Heart left ventricle (tissue), 16 donors: Measurements from ENCODE around the gene ARHGAP44. TPM values are rescaled to one million over a fixed set of nuclear protein-coding genes. Genes with fewer than 3 reads are reported as not detected.
A peak's percentile ranks its signal among the peaks of the same experiment; 100 is the strongest.

Source experiments
- ATAC-seq, 4 donors: fragments of 200-7000 bp; cut with Tn5 transposase; one replicate each; pipeline ENCODE4 v1.9.1; 2020 to 2022; ENCODE audit warnings: moderate library complexity in 4 of 4, mild to moderate bottlenecking in 3 of 4, moderate number of reproducible peaks in 1 of 4
- DNase-seq, 5 donors: peaks; one replicate each; pipeline ENCODE4 v3.0.0-alpha.2; 2020
- H3K27ac ChIP-seq, 12 donors: fragments of 200-600 bp; sonication (generic) in 4 of 12; one replicate each; pipeline versions ENCODE4 v1.5.0 to v1.8.0; 2016 to 2022; ENCODE audit warnings: mild to moderate bottlenecking in 2 of 12
- H3K27me3 ChIP-seq, 9 donors: fragments of 200-600 bp; sonication (generic) in 2 of 9; one replicate each; pipeline versions ENCODE4 v1.5.1 to v1.8.0; 2016 to 2022; ENCODE audit warnings: mild to moderate bottlenecking in 3 of 9
- H3K36me3 ChIP-seq, 9 donors: fragments of 200-600 bp; sonication (generic) in 2 of 9; one replicate each; pipeline versions ENCODE4 v1.5.0 to v1.8.0; 2018 to 2022; ENCODE audit warnings: mild to moderate bottlenecking in 2 of 9
- H3K4me1 ChIP-seq, 12 donors: fragments of 200-600 bp; sonication (generic) in 4 of 12; one replicate each; pipeline versions ENCODE4 v1.5.0 to v1.8.0; 2016 to 2022; ENCODE audit warnings: mild to moderate bottlenecking in 3 of 12
- H3K4me3 ChIP-seq, 12 donors: fragments of 200-600 bp; sonication (generic) in 4 of 12; one replicate each; pipeline versions ENCODE4 v1.5.0 to v1.8.0; 2017 to 2022; ENCODE audit warnings: mild to moderate bottlenecking in 9 of 12, moderate library complexity in 4 of 12
- H3K9me3 ChIP-seq, 12 donors: fragments of 200-600 bp; sonication (generic) in 4 of 12; one replicate each; pipeline versions ENCODE4 v1.5.0 to v1.8.0; 2016 to 2022; ENCODE audit warnings: mild to moderate bottlenecking in 1 of 12
- POLR2A ChIP-seq, 2 donors: fragments of 450-650 bp; IDR thresholded peaks; one replicate each; pipeline ENCODE4 v1.6.1; 2017; ENCODE audit warnings: antibody characterized with exemption in 2 of 2, mild to moderate bottlenecking in 2 of 2, moderate library complexity in 2 of 2
- WGBS, 4 donors: extraction: QIAGEN DNeasy Blood & Tissue Kit in 2 of 4; methylation state at CpG; one replicate each; pipeline versions ENCODE4 v1.1.5 to v1.1.7; 2013 to 2018; 5-methylcytosine and 5-hydroxymethylcytosine counted together
- intact Hi-C, 10 donors: fragments of 100-400 bp; cut with DNase I; formaldehyde crosslinking; loops; one replicate each; pipeline versions ENCODE4 v1.11.1 to v1.14.2; 2022
- polyA plus RNA-seq, 2 donors: library from polyadenylated mRNA; stranded (reverse); fragments of 200-250 nt; gene quantifications; one replicate each; pipeline ENCODE4 v1.2.3, GENCODE V29; 2013
- total RNA-seq, 9 donors: library from RNA; depleted of rRNA in 2 of 9; stranded (reverse); fragments of >200 nt in 2 of 9; fragmentation: NEBNext Ultra II Directional in 3 of 9; extraction: Animal tissue kit (Norgen Biotek cat#: 25700) in 3 of 9; gene quantifications; one replicate each; pipeline versions ENCODE4 v1.1.0 to v1.2.4, GENCODE V29; 2016 to 2023
- TF ChIP-seq, protein P1 (sequence below), 12 donors: fragments of 200-600 bp; sonication (generic) in 4 of 12; IDR thresholded peaks; one replicate each; pipeline versions ENCODE4 v1.5.0 to v1.8.0; 2018 to 2022; ENCODE audit warnings: antibody characterized with exemption in 12 of 12, mild to moderate bottlenecking in 5 of 12
- donor health status: ischemic (EF 13 %, LVEDD 7.1; RV severe dilation, severe dysfunction).
- donor health status: healthy with polysubstance abuse.
- donor health status: DM: no; HTN: yes; CAD: no.
- donor health status: DM: no; HTN: no; CAD: no.
- donor health status: ischemic (EF 25% LVEDD 6.9; RV normal size, moderate dysfunction).
- donor health status: ischemic (EF 25% LVEDD 5.7; RV mildly dilated, moderate dysfunction).
- donor health status: healthy.
- donor health status: DM: yes; HTN: yes; CAD: no.
- donor health status: ischemic (EF 35%, LVEDD 5.7; RV mildly dilated, moderate dysfunction).
- donor health status: nonischemic (EF 11% LVEDD 7.7; RV severe dilation, severe dysfunction).
- donor health status: DM: yes; HTN: yes; CAD: no.
- donor health status: PGD.
- donor health status: ischemic (EF 29% LVEDD 5.4; RV normal size, mild dysfunction).
- donor health status: nonischemic (EF 23%, LVEDD 6.1; RV moderate dilation, normal function).

Gene ARHGAP44
- total and polyA plus RNA-seq, 11 donors = 4.3 to 15.7 (median 8.6) TPM

DNA sequence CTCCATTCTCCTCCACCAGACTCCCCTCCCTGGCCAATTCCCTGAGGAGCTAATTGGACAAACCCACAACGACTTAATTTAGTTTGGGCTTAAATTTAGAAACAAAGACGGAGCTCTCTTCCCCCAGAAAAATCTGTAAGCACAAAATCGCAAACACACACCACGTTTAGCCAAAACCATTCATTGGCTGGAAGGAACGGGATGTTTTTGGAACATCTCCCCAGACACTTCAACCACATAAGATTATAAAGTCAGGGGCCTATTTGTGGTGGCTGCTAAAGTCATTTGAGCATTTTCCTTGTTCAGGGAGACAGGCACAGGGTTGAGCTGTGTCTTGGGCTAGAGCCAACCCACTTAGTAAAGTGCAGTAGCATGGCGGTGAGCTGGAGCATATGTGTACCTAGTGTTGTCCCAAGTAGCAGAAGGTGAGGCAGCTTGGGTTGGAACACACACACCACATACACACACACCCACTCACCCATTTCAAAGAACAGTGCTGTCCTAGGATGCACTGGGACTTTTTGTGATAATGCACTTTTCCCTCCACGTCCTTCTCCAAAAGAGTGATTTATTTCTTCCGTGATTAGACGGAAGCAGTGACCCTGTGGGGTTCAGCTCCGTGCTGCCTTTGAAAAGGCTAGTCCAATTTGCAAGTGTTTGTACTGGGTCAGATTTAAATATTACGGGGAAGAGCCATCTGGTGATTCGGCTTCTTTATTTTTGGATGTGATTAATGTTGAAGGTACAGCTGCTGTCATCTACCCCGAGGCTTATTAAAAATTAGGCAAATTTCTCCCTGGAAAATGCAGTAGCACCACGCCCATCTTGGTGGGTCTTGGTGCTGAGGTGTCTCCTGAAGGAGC is 196.4 kb downstream of the ARHGAP44 start:
- Histone ChIP-seq H3K4me3 (peak overlapping the region in 2 of 12 donors; percentile 0 to 12), H3K4me1 (peaks cover 4 to 38% (median 18%) of the 10 kb centered on the region in 12 donors), H3K27ac (peak overlapping the region; percentile 18 to 74 (median 67)), H3K36me3 (peaks cover 0 to 7% (median 3%) of the 10 kb centered on the region in 9 donors), H3K27me3 (no peaks in the 10 kb centered on the region), H3K9me3 (no peaks in the 10 kb centered on the region)
- no peak for TF ChIP-seq POLR2A (IDR thresholded peaks at IDR 0.05)
- TF ChIP-seq, protein P1, sequence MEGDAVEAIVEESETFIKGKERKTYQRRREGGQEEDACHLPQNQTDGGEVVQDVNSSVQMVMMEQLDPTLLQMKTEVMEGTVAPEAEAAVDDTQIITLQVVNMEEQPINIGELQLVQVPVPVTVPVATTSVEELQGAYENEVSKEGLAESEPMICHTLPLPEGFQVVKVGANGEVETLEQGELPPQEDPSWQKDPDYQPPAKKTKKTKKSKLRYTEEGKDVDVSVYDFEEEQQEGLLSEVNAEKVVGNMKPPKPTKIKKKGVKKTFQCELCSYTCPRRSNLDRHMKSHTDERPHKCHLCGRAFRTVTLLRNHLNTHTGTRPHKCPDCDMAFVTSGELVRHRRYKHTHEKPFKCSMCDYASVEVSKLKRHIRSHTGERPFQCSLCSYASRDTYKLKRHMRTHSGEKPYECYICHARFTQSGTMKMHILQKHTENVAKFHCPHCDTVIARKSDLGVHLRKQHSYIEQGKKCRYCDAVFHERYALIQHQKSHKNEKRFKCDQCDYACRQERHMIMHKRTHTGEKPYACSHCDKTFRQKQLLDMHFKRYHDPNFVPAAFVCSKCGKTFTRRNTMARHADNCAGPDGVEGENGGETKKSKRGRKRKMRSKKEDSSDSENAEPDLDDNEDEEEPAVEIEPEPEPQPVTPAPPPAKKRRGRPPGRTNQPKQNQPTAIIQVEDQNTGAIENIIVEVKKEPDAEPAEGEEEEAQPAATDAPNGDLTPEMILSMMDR (IDR thresholded peaks at IDR 0.05) = no peak
- ATAC-seq (peak; percentile 58 to 63 (median 62)), DNase-seq (peak in 4 of 5 donors; percentile 50 to 66 (median 56))
- WGBS, 4 donors = 30 to 38% (median 34%) methylated on average over 14 of the region's 14 CpGs
- intact Hi-C loops = loop anchor here in 2 of 10 donors (10.0 kb wide), 3 partner anchors 211 to 321 kb away; partner anchors contain the start of gene MYOCD (in 1 of the 2)

DNA sequence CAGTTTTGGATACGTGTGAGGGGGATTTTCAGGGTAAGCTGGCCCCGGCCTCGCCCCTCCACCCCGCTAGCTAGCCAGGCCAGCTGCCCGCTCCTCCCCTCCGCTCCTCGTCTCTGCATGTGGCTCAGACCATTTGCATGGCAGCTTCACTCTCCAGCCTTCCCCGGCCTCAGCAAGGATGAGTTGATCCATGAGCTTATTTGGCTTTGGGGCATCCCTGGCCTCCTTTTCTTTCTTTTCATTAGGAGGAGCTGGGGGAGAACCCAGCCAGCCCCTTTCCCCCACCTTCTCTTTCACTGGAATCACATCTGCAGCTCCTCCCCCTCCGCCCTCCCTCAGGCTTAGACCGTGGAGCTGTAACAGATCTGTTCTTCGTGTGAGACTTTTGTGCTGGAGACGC is 197.8 kb downstream of the ARHGAP44 start:
- TF ChIP-seq, protein P1 (IDR thresholded peaks at IDR 0.05) = no peak
- no peak for TF ChIP-seq POLR2A (IDR thresholded peaks at IDR 0.05)
- ATAC-seq (no peak), DNase-seq (no peak)
- no peaks in the 10 kb centered on the region for H3K27me3 ChIP-seq
- no peak overlapping the region for H3K27ac ChIP-seq
- intact Hi-C loops = loop anchor here in 2 of 10 donors (10.0 kb wide), 3 partner anchors 212 to 322 kb away; partner anchors contain the start of gene MYOCD (in 1 of the 2)
- H3K4me1 ChIP-seq = peaks cover 4 to 39% (median 18%) of the 10 kb centered on the region in 12 donors
- 69 to 82% (median 78%) methylated on average over 12 of the region's 12 CpGs for WGBS, 4 donors
- peaks cover 0 to 21% (median 17%) of the 10 kb centered on the region in 9 donors for H3K36me3 ChIP-seq
- no peaks in the 10 kb centered on the region for H3K9me3 ChIP-seq
- no peak overlapping the region for H3K4me3 ChIP-seq

DNA sequence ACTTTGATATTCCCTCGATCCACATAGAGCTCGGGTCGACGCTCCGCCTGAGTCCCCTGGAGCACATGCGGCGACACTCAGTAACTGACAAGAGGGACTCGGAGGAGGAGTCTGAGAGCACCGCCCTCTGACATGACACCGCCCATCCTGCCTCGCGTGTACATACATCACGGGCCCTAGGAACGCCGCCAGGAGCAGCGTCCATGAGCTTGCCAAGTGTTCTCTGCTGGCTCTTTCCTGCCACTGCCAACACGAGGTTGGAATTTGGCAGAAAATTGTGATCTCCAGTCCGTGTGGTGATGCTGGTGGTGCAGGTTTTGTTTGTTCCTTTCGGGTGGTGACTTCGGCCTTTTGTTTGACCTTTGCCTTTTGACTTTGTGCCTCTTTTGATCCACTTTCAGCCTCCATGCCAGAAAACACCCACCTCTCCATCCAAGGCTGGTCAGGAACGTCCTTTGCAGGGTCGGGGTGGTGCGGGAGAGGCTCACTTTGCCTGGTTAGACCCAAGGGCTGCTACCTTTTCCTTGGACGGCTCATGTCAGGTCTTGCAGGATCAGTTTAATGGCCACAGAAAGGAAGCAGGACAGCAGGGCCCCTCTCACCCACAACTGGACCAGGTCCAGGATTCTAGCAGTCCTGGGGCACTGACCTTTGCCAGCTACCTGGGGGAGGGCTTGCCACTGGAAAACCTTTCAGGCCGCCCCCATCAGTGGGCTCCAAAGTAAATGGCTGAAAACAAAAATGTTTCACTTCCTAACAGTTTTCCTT is 200.9 kb downstream of the ARHGAP44 start:
- Histone ChIP-seq H3K27me3 (no peaks in the 10 kb centered on the region), H3K4me3 (no peak overlapping the region), H3K27ac (peak overlapping the region in 8 of 12 donors; percentile 5 to 71 (median 34)), H3K4me1 (peaks cover 4 to 32% (median 12%) of the 10 kb centered on the region in 12 donors), H3K36me3 (peaks cover 0 to 52% (median 48%) of the 10 kb centered on the region in 9 donors), H3K9me3 (no peaks in the 10 kb centered on the region)
- intact Hi-C loops = loop anchor here in 1 of 10 donors (10.0 kb wide), 1 partner anchor 205 kb away; the partner anchor contains the start of gene ARHGAP44
- ATAC-seq (peak; percentile 80 to 85 (median 84)), DNase-seq (peak; percentile 67 to 84 (median 83))
- TF ChIP-seq POLR2A (IDR thresholded peaks at IDR 0.05) = no peak
- TF ChIP-seq, protein P1 (IDR thresholded peaks at IDR 0.05) = no peak
- WGBS, 4 donors = 63 to 78% (median 70%) methylated on average over 25 of the region's 25 CpGs
